GM19238 (cell line): ENCODE measurements around the gene BCLAF3.

ENCODE experiments used
- DNase-seq: peaks from one replicate; pipeline ENCODE4 v3.0.0; 2011; ENCODE audit warnings: low spot score; ENCODE audit not compliant: insufficient read length

The BCLAF3 gene

DNA sequence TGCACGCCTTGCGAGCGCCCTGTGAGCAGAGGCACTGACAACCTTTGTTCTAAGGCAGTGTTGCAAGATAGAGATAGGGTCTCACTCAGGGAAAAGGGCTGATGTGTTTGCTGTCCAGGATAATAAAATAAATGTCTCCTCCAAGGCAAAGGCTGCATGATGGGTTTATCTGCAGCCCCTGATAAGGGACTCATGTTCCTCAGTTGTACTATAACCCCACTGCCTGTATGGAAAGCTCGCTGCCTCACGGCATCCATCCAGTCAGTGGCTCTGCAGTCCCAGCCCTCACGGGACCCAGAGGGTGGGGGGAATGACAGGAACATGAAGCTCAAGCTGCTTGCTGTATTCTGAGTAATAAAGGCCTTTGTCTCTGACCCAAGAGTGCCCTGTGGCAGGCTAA, 22.6 kb downstream of the BCLAF3 start:
- DNase-seq: no peak

DNA sequence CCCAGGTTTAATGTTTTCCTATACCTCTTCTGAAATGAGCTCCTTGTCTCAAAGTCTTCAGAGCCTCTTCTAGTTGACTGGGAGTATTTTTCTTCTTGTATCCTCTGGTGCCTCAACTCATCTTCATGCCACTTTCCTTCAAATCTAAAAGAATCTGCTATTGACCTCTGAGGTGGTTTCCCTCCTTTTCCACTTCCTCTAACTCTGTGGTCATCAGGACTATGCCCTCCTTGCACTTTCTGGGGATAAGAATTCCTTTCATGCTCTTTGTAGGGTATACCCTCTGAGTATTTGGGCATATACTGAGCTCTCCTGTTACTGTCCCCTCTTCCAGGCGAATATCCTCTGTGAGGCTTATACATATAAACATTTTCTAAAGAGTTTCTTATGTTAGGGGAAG, 24.8 kb downstream of the BCLAF3 start:
- DNase-seq: no peak

DNA sequence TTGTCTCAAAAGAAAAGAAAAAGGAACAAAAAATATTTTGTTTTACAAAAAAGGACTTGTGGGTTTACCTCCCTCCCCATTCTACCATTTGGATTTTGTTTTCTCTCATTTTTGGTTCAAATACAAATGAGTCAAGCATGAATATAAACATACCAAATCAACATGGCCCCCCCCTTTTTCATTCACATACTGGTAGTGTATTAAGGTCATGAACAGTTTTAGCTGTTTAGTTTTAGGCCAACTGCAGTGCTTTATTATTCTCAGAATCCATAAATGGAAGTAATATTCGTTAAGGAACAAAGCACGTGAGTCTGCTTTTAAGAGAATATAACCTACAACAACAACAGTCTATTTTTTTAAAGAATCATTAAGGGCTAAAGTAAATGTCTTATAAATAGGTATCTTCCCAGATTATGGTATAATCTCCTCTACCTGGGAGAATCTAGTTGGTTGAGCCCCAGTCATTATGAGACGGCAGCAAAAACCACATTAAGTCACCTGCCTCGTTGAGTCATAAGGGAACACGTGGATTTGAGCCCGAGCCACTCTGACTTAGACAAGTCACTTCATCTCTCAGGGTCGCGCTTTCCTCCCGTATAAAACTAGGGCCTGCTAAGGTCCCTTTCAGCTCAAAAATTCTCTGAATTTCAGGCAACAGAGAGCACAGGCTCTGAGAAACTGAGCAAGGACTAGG, 26.7 kb downstream of the BCLAF3 start:
- no peak for DNase-seq

DNA sequence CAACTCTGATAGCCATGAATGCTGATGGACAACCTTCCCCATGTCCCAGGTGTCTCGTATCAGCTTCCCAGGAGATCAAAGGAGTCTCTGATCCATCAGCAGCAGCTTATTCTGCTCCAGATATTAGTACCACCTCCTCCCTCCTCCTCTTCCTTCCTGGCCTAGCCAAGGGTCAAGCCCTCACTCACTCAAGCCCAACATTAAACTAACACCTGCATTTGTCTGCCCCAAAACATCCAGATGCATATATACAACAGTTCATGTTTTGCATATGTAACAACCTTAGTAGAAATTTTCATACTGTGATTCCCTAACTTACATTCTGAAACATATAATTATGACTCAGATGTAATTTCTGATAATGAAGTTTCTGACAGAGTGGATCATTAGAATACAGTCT, 29.9 kb downstream of the BCLAF3 start:
- DNase-seq: no peak

DNA sequence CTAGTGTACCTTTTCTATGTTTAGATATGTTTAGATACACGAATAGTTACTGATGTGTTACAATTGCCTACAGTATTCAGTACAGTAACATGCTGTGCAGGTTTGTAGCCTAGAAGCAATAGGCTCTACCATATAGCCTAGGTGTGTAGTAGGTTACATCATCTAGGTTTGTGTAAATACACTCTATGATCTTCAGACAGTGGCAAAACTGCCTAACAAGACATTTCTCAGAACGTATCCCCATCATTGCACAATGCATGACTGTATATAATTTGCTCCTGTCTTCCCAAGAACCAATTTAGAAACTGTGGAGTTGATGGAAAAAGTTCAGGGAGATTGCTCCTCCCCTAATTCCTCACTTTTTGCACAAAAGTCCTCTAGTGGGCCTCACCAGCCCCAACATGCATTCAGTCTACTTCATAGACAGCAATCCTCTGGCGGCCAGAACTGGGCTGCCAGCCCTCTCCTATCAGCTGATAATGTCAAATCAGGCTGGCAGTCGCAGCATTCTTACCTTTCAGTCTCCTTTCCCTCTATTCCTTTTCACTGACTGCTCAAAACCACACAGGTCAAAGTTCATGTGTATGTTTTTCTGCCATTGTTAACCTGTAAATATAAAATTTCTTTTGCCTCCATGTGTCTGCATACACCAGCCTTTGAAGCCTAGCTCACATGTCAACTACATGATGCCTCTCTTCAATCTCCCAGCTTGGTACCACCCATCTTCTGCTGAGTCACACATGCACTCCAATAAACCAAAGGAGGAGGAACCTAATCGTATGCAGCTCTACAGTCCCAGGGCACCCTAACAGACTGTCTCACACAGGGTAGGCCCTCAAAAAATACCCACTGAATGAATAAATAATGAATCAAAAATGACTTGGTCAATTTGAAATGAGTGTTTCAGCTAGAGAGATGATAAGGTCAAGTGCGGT, 32.0 kb downstream of the BCLAF3 start:
- DNase-seq: no peak

DNA sequence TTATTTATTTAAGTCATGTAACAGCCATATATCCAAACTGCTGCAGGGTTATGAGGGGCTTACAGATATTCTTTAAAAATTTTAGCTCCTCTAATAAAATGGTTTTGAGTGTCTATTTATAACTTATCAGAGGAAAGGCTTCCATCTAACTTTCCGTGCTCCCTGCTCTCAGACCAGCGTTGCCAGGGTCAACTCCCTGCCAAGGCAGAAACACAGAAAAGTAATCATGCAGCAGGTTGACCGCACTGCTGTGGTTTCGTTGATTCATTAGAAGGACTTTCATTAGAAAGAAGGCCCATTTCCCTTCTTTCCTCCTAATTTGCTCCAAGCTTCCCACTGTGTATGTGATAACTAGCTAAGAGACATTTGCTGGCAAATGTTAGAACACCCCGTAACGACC, 33.9 kb downstream of the BCLAF3 start:
- no peak for DNase-seq

DNA sequence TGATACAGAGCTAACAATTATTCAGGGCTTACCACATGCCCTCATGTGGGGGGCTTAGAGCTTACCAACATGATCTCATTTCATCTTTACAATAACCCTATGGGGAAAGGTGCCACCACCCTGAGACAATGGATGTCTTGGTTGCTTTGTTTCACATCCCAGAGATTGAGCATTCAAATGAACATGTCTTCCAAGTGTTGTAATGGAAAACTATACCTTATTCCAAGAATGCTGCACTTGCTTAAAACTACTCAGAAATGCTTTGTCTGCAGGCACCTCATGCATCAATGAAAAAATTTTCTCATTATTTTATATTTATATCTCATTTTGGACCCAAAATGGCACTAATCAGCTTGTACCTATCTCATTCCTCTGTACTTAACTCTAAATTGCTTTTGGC, 34.6 kb downstream of the BCLAF3 start:
- no peak for DNase-seq

DNA sequence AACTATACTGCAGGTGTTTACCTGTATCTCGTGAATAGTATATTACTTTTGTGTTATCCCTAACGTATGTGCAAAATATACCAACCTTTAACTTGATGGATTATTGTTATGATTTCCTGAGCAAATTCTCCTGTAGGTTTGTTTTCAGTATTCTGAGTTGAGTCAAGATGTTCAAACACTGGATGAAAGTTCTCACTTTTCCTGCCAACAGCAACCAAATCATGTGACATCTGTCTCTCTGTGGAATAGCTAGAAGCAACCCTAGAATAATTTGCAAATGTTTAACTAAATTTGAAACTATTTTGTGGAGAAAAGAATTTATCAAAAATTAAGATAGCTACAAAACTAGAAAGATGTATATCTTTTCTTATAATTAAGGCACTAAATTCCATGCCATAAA, 35.6 kb downstream of the BCLAF3 start:
- no peak for DNase-seq

DNA sequence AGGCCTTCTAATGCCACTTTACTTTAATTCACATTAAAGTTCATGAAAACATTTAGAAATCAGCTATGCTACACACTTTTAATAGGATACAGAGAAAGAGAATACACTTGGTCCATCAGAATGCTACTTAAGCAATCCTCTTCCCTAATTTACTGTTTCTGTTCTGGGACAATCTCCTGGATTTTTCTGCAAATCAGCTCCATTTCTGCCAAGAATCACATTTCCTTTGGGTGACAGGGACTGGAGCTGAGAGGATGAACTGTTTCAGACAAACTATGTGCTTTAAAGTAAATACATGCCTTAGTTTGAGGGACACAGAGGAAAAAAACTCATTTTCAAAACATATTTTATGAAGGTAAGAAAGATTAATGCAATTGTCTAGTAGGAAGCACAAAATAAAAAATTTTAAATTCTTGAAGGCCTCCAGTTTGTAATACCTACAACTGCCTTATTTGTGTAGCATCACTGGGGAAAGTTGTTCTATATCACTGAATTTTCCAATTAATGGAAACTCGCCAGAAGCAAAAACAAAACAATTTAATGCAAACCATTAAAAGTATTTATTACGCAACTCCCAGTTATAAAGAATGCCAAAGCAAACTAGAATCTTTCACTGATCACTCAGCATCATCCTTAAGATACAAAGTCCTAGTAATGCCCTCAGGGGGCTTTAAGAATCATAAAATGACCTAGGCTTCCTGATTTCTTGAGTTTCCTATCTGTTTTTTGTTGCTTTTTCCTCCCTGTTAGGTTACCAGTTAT, 36.3 kb downstream of the BCLAF3 start:
- no peak for DNase-seq

DNA sequence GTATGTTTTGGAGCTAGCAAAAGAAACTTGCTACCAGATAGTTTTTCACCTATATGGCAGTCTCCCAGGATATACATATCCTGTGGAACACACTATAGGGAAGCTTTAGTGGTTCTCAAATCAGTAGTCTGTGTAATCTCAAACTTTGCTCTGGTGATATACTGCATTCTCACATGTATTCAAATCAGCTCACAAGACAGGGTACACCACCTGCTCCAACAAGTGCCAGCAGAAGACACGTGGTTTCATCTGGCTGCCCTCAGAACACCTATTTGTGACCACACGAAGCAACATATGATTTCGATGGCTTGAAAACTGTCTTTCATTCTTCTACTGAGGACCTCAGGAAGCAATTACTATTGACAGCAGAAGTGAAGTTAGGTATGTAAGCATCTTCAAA, 37.7 kb downstream of the BCLAF3 start:
- DNase-seq: no peak

DNA sequence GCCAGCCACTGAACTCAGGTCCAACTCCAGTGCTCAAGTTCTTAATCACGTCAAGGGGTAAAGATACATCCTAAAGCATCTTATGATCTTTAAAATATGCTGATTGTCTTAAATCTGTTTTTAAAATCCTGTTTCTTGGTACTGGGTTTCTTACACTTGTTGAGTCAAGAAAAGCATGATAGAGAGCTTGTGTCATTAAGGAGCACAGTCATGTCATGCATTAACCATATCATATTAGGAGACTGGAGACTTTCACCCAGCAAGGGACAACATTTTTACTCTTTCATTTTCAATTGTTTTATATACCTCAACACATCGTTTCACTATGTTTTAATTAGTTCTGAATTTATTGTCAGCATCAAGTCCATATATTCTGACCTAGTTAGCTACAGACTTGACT, 41.5 kb downstream of the BCLAF3 start:
- no peak for DNase-seq

DNA sequence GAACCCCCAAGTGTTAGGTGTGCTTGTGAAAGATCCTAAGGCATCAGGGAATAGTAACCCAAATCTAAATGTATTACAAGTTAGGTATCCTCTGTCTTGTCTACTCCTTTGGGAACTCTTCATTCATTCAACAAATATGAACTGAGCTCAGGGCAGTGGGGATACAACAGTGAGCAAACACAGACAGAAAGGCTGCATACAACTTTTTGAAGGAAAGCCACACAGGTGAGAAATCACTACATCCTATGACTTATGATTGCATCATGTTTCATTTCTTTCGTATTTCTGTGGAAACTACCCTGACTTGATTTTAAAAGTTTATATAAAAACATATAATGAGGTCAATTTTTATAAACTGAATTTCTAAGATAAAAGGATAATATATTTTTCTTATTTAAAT, 43.2 kb downstream of the BCLAF3 start:
- no peak for DNase-seq
